H9 (cell line): ENCODE measurements around the gene DCLRE1C. TPM values are rescaled to one million over a fixed set of nuclear protein-coding genes. Genes with fewer than 3 reads are reported as not detected.
"Not testable (repeated sequence)": the region's sequence is repeated elsewhere in the genome, so short reads cannot be mapped to it uniquely, and the experiment has no call there.

Experiments
- DNase-seq: peaks from one replicate; pipeline ENCODE4 v3.0.0-alpha.2; 2017
- H2AFZ ChIP-seq: one replicate; pipeline ENCODE4 v1.6.1; 2013; ENCODE audit warnings: mild to moderate bottlenecking, low read length, control low read depth, moderate library complexity
- H2AK5ac ChIP-seq: 2 replicates; pipeline ENCODE4 v1.6.1; 2013; ENCODE audit warnings: low read length, control low read depth, mixed read lengths; ENCODE audit not compliant: insufficient read length
- H2BK120ac ChIP-seq: one replicate; pipeline ENCODE4 v1.6.1; 2013; ENCODE audit warnings: low read depth, mild to moderate bottlenecking, low read length, control low read depth, inconsistent platforms; ENCODE audit not compliant: poor library complexity, severe bottlenecking
- H2BK12ac ChIP-seq: 2 replicates; pipeline ENCODE4 v1.6.1; 2013; ENCODE audit warnings: low read length, control low read depth, mixed read lengths, low read depth; ENCODE audit not compliant: insufficient read length
- H2BK15ac ChIP-seq: 2 replicates; pipeline ENCODE4 v1.6.1; 2013; ENCODE audit warnings: low read depth, low read length, control low read depth
- H2BK20ac ChIP-seq: one replicate; pipeline ENCODE4 v1.6.1; 2013; ENCODE audit warnings: low read depth, mild to moderate bottlenecking, low read length, control low read depth, inconsistent platforms; ENCODE audit not compliant: poor library complexity, severe bottlenecking
- H2BK5ac ChIP-seq: 2 replicates; pipeline ENCODE4 v1.6.1; 2013; ENCODE audit warnings: low read length, control low read depth, mixed read lengths; ENCODE audit not compliant: insufficient read length
- H3K14ac ChIP-seq: 2 replicates; pipeline ENCODE4 v1.6.1; 2013; ENCODE audit warnings: low read length, control low read depth; ENCODE audit not compliant: insufficient read depth
- H3K18ac ChIP-seq: 2 replicates; pipeline ENCODE4 v1.6.1; 2013; ENCODE audit warnings: low read depth, mild to moderate bottlenecking, mixed read lengths, low read length, control low read depth; ENCODE audit not compliant: insufficient read length
- H3K23ac ChIP-seq: 2 replicates; pipeline ENCODE4 v1.6.1; 2013; ENCODE audit warnings: low read length, control low read depth, mixed read lengths, low read depth; ENCODE audit not compliant: insufficient read length
- H3K23me2 ChIP-seq: 2 replicates; pipeline ENCODE4 v1.6.1; 2013; ENCODE audit warnings: low read depth, mild to moderate bottlenecking, mixed read lengths, low read length, control low read depth; ENCODE audit not compliant: insufficient read length, poor library complexity, severe bottlenecking
- H3K27ac ChIP-seq: 2 replicates; pipeline ENCODE4 v1.5.1; 2013; ENCODE audit warnings: low read length, control low read depth, mixed read lengths, low read depth; ENCODE audit not compliant: insufficient read length
- H3K27me3 ChIP-seq: 2 replicates; pipeline ENCODE4 v1.6.1; 2013; ENCODE audit warnings: low read length, control low read depth, inconsistent platforms; ENCODE audit not compliant: insufficient read depth
- H3K4ac ChIP-seq: 2 replicates; pipeline ENCODE4 v1.6.1; 2013; ENCODE audit warnings: low read depth, mild to moderate bottlenecking, control low read depth, inconsistent platforms, low read length, moderate library complexity
- H3K4me1 ChIP-seq: 2 replicates; pipeline ENCODE4 v1.6.1; 2013; ENCODE audit warnings: low read length, control low read depth, inconsistent platforms; ENCODE audit not compliant: insufficient read depth
- H3K4me2 ChIP-seq: 2 replicates; pipeline ENCODE4 v1.6.1; 2013; ENCODE audit warnings: low read length, control low read depth, mixed read lengths; ENCODE audit not compliant: insufficient read length, insufficient read depth
- H3K56ac ChIP-seq: 2 replicates; pipeline ENCODE4 v1.6.1; 2013; ENCODE audit warnings: low read depth, mild to moderate bottlenecking, mixed read lengths, low read length, control low read depth; ENCODE audit not compliant: insufficient read length
- H3K79me1 ChIP-seq: 2 replicates; pipeline ENCODE4 v1.6.1; 2013; ENCODE audit warnings: low read depth, mild to moderate bottlenecking, moderate library complexity, low read length, control low read depth, inconsistent platforms; ENCODE audit not compliant: insufficient read depth, poor library complexity, severe bottlenecking
- H3K79me2 ChIP-seq: 2 replicates; pipeline ENCODE4 v1.6.1; 2013; ENCODE audit warnings: low read length, control low read depth, inconsistent platforms; ENCODE audit not compliant: insufficient read depth
- H3K9ac ChIP-seq: 2 replicates; pipeline ENCODE4 v1.6.1; 2013; ENCODE audit warnings: low read length, control low read depth, mixed read lengths; ENCODE audit not compliant: insufficient read length; ENCODE audit errors: extremely low read depth
- H3K9me3 ChIP-seq: one replicate; pipeline ENCODE4 v1.6.1; 2013; ENCODE audit warnings: low read depth, low read length, inconsistent platforms; ENCODE audit not compliant: control insufficient read depth
- H3T11ph ChIP-seq: one replicate; pipeline ENCODE4 v1.6.1; 2013; ENCODE audit warnings: mild to moderate bottlenecking, low read length, control low read depth, inconsistent platforms
- H4K20me1 ChIP-seq: one replicate; pipeline ENCODE4 v1.6.1; 2013; ENCODE audit not compliant: control insufficient read depth, insufficient read length, insufficient read depth
- H4K5ac ChIP-seq: 2 replicates; pipeline ENCODE4 v1.6.1; 2013; ENCODE audit warnings: low read depth, mild to moderate bottlenecking, mixed read lengths, low read length, control low read depth; ENCODE audit not compliant: insufficient read length
- H4K8ac ChIP-seq: replicated peaks from 2 replicates; pipeline ENCODE4 v1.6.1; 2013; ENCODE audit warnings: low read length, control low read depth, mixed read lengths, low read depth; ENCODE audit not compliant: insufficient read length
- H4K91ac ChIP-seq: 2 replicates; pipeline ENCODE4 v1.6.1; 2013; ENCODE audit warnings: low read depth, mild to moderate bottlenecking, moderate library complexity, mixed read lengths, low read length, control low read depth; ENCODE audit not compliant: insufficient read length
- H3K27ac Mint-ChIP-seq, 3 experiments: 2 replicates in 2 of 3; 3 replicates in 1 of 3; pipeline ENCODE4 v1.8.0; 2020 to 2021; ENCODE audit warnings: mixed read lengths in 3 of 3, mild to moderate bottlenecking in 1 of 3, moderate library complexity in 1 of 3
- H3K27me3 Mint-ChIP-seq: 2 replicates; pipeline ENCODE4 v1.8.0; 2021; ENCODE audit warnings: low read depth, mild to moderate bottlenecking, moderate library complexity, mixed read lengths
- H3K36me3 Mint-ChIP-seq, 3 experiments: 2 replicates in 2 of 3; 3 replicates in 1 of 3; pipeline ENCODE4 v1.8.0; 2020 to 2021; ENCODE audit warnings: low read depth in 3 of 3, mixed read lengths in 3 of 3; ENCODE audit not compliant: insufficient read depth in 1 of 3
- H3K4me1 Mint-ChIP-seq, 2 experiments: 2 replicates each; pipeline ENCODE4 v1.8.0; 2020; ENCODE audit warnings: mixed read lengths in 2 of 2
- H3K4me3 Mint-ChIP-seq, 2 experiments: 2 replicates in 1 of 2; 3 replicates in 1 of 2; pipeline ENCODE4 v1.8.0; 2020 to 2021; ENCODE audit warnings: mild to moderate bottlenecking in 2 of 2, mixed read lengths in 2 of 2, moderate library complexity in 1 of 2
- H3K9me3 Mint-ChIP-seq, 2 experiments: 2 replicates in 1 of 2; 3 replicates in 1 of 2; pipeline ENCODE4 v1.8.0; 2020; ENCODE audit warnings: mild to moderate bottlenecking in 2 of 2, mixed read lengths in 2 of 2, moderate library complexity in 1 of 2
- WGBS: extraction: QIAGEN DNeasy Blood & Tissue Kit; methylation state at CpG from one replicate; pipeline ENCODE4 v1.1.7; 2013; ENCODE audit warnings: missing lambda C conversion rate, low lambda C conversion rate, mixed read lengths; ENCODE audit not compliant: insufficient read length; ENCODE audit errors: extremely low coverage; 5-methylcytosine and 5-hydroxymethylcytosine counted together
- total RNA-seq: library from RNA; stranded (reverse); gene quantifications from 2 replicates; pipeline ENCODE4 v1.2.1, GENCODE V29; 2021

The DCLRE1C gene
- total RNA-seq, 1 experiment from 2014 or later: 15.2 TPM

DNA sequence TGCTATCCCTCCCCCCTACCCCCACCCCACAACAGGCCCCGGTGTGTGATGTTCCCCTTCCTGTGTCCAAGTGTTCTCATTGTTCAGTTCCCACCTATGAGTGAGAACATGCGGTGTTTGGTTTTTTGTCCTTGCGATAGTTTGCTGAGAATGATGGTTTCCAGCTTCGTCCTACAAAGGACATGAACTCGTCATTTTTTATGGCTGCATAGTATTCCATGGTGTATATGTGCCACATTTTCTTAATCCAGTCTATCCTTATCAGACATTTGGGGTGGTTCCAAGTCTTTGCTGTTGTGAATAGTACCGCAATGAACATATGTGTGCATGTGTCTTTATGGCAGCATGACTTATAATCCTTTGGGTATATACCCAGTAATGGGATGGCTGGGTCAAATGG lies 89.4 kb downstream of the DCLRE1C start:
- H3K4me2 ChIP-seq, H3K4ac ChIP-seq, H3K79me1 ChIP-seq, H3K14ac ChIP-seq, H2BK15ac ChIP-seq, H2BK120ac ChIP-seq, H2BK5ac ChIP-seq, H3K27ac ChIP-seq, H3K4me3 Mint-ChIP-seq, H3K27me3 ChIP-seq, H4K8ac ChIP-seq, H4K5ac ChIP-seq, H2BK20ac ChIP-seq, H3K79me2 ChIP-seq, H3K9ac ChIP-seq, H2AK5ac ChIP-seq, H2AFZ ChIP-seq, H3K18ac ChIP-seq, H3K4me1 ChIP-seq, H3K9me3 ChIP-seq, H3K9me3 Mint-ChIP-seq, H3K23ac ChIP-seq, H4K91ac ChIP-seq, H3K56ac ChIP-seq, H3K23me2 ChIP-seq, H3K27me3 Mint-ChIP-seq, H3K4me1 Mint-ChIP-seq, H3K27ac Mint-ChIP-seq, DNase-seq, H4K20me1 ChIP-seq, H3T11ph ChIP-seq, H2BK12ac ChIP-seq: not testable (repeated sequence)
- H3K36me3 Mint-ChIP-seq: peaks cover 18 to 62% (median 30%) of the 10 kb centered on the region in 3 experiments
- no CpG with 5 or more reads among the region's 6 CpGs for WGBS
